Transverse colon (tissue), 4 donors: ENCODE data around the gene GHRH. TPM values are rescaled to one million over a fixed set of nuclear protein-coding genes. Genes with fewer than 3 reads are reported as not detected.

ENCODE experiments used
- DNase-seq: peaks from one replicate; pipeline ENCODE4 v3.0.0-alpha.2; 2019
- H3K27ac ChIP-seq, 4 donors: fragments of 200-600 bp; sonication (generic); 2 replicates each; pipeline ENCODE4 v1.5.1; 2016 to 2018; ENCODE audit warnings: inconsistent platforms in 4 of 4
- H3K27me3 ChIP-seq: fragments of 200-600 bp; sonication (generic); 2 replicates; pipeline ENCODE4 v1.5.1; 2017; ENCODE audit warnings: inconsistent platforms
- H3K36me3 ChIP-seq, 4 donors: fragments of 200-600 bp; sonication (generic); 2 replicates each; pipeline ENCODE4 v1.5.1; 2017 to 2019; ENCODE audit warnings: inconsistent platforms in 4 of 4
- H3K4me1 ChIP-seq, 4 donors: fragments of 200-600 bp; sonication (generic); 2 replicates each; pipeline ENCODE4 v1.5.1; 2017 to 2020; ENCODE audit warnings: inconsistent platforms in 4 of 4
- H3K4me3 ChIP-seq, 4 donors: fragments of 200-600 bp; sonication (generic); 1 replicate in 1 of 4; 2 replicates in 3 of 4; pipeline versions ENCODE4 v1.5.1 to v1.6.1; 2017 to 2019; ENCODE audit warnings: inconsistent platforms in 4 of 4
- H3K9me3 ChIP-seq, 2 donors: fragments of 200-600 bp; sonication (generic); 2 replicates each; pipeline ENCODE4 v1.5.1; 2017 to 2019; ENCODE audit warnings: inconsistent platforms in 2 of 2
- EP300 ChIP-seq: sonication (generic); formaldehyde crosslinking; IDR thresholded peaks from one replicate; pipeline ENCODE4 v1.6.1; 2017; ENCODE audit warnings: antibody characterized with exemption, low read depth
- POLR2A ChIP-seq: fragments of 450-650 bp; IDR thresholded peaks from one replicate; pipeline ENCODE4 v1.6.1; 2016; ENCODE audit warnings: antibody characterized with exemption, mild to moderate bottlenecking, moderate library complexity
- POLR2AphosphoS5 ChIP-seq, 3 donors: sonication (generic); formaldehyde crosslinking; IDR thresholded peaks; one replicate each; pipeline ENCODE4 v1.6.1; 2016; ENCODE audit warnings: antibody characterized with exemption in 3 of 3
- WGBS, 2 donors: methylation state at CpG; one replicate each; pipeline ENCODE4 v1.1.5; 2018; ENCODE audit warnings: low coverage in 1 of 2; 5-methylcytosine and 5-hydroxymethylcytosine counted together
- in situ Hi-C, 4 donors: fragments of 200-750 bp; cut with MboI; loops; one replicate each; pipeline versions ENCODE4 v1.15.0 to v1.15.1; 2017; ENCODE audit warnings: low sequenced_read_pairs in 3 of 4, low pct_ligation_motif_present in 1 of 4, low pct_unique_long_range_greater_than_20kb in 1 of 4
- intact Hi-C: fragments of 100-400 bp; cut with DNase I; formaldehyde crosslinking; loops from one replicate; pipeline ENCODE4 v1.15.1; 2023; ENCODE audit warnings: low total_unique reads
- total RNA-seq, 4 donors: library from RNA; depleted of rRNA; stranded (reverse); fragments of >200 nt; gene quantifications; one replicate each; pipeline ENCODE4 v1.1.0, GENCODE V29; 2016
- TF ChIP-seq, protein P1 (sequence below), 5 experiments: fragments of 200-600 bp in 3 of 5; fragments of 450-650 bp in 2 of 5; sonication (generic) in 3 of 5; IDR thresholded peaks; 1 replicate in 2 of 5; 2 replicates in 3 of 5; pipeline ENCODE4 v1.5.1; 2016 to 2017; ENCODE audit warnings: antibody characterized with exemption in 5 of 5, inconsistent platforms in 3 of 5, mild to moderate bottlenecking in 2 of 5, moderate library complexity in 1 of 5

GHRH gene
- total RNA-seq, 4 donors from 2014 or later, result not detected

DNA sequence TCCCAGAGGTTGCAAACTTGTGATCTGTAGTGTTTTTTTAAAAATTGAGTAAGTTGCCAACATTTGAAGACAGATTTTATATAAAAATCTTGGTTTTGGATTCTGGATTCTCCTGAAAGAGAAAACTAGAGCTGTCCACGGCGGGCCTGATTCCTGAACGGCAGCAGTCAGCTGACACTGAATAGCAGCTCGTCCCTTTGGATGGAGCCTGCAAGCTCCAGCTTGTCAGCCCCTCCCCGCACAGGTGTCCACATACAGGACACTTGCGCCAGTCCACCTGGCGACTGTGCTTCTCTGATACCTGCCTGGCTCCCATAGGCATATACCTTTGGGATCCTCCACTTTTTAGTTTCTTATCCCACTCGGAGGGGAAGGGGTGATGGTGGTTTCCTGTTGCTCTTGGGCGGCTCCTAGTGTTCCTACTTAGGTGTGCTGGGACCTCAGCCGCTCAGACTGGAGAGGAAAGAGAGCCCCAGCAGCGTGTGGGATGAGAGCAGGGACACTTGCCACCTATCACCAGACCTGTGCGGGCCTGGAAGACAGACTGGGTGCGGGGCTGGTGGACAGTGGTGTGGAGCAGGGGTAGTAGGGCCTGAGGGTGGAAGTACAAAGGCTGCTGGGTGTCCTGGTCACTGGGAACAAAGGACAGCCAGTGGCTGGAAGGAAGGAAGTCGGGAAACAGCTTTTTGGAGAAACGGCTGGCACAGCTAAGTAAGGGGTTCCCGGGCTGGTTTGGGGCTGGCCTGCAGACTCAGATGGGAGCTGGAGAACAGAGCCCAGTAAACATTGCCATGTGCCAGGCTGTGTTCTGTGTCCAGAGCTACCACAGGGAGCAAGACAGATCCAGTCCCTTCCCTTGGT, 18.3 kb downstream of the GHRH start:
- no peaks in the 10 kb centered on the region for H3K27me3 ChIP-seq
- no peak overlapping the region for H3K27ac ChIP-seq
- 88 to 92% methylated on average over 3 to 15 of the region's 16 CpGs for WGBS, 2 donors
- H3K4me1 ChIP-seq, result peaks cover 0 to 15% (median 5%) of the 10 kb centered on the region in 4 donors
- no peak for DNase-seq
- no peaks in the 10 kb centered on the region for H3K9me3 ChIP-seq
- no peak overlapping the region for H3K4me3 ChIP-seq
- TF ChIP-seq, protein P1, sequence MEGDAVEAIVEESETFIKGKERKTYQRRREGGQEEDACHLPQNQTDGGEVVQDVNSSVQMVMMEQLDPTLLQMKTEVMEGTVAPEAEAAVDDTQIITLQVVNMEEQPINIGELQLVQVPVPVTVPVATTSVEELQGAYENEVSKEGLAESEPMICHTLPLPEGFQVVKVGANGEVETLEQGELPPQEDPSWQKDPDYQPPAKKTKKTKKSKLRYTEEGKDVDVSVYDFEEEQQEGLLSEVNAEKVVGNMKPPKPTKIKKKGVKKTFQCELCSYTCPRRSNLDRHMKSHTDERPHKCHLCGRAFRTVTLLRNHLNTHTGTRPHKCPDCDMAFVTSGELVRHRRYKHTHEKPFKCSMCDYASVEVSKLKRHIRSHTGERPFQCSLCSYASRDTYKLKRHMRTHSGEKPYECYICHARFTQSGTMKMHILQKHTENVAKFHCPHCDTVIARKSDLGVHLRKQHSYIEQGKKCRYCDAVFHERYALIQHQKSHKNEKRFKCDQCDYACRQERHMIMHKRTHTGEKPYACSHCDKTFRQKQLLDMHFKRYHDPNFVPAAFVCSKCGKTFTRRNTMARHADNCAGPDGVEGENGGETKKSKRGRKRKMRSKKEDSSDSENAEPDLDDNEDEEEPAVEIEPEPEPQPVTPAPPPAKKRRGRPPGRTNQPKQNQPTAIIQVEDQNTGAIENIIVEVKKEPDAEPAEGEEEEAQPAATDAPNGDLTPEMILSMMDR (IDR thresholded peaks at IDR 0.05), result no peak
- TF ChIP-seq EP300, result no peak
- H3K36me3 ChIP-seq, result peaks cover 0 to 24% (median 11%) of the 10 kb centered on the region in 4 donors
- in situ Hi-C loops, result no loop called here
- intact Hi-C loops, result loop anchor here (1.0 kb wide), 1 partner anchor 10 kb away; no protein-coding TSS in a partner anchor

GRCh38 chr20:37242503-37242902, 19.1 kb downstream of the GHRH start:
- in situ Hi-C loops (no loop called here), intact Hi-C loops (no loop called here)
- DNase-seq, result no peak
- H3K27me3 ChIP-seq, result no peaks in the 10 kb centered on the region
- H3K4me1 ChIP-seq, result peaks cover 0 to 15% (median 5%) of the 10 kb centered on the region in 4 donors
- TF ChIP-seq POLR2A (no peak), EP300 (no peak), POLR2AphosphoS5 (IDR thresholded peaks at IDR 0.05) (no peak)
- TF ChIP-seq, protein P1 (IDR thresholded peaks at IDR 0.05), result no peak
- no peak overlapping the region for H3K4me3 ChIP-seq
- peaks cover 0 to 32% (median 13%) of the 10 kb centered on the region in 4 donors for H3K36me3 ChIP-seq
- no peak overlapping the region for H3K27ac ChIP-seq
- no peaks in the 10 kb centered on the region for H3K9me3 ChIP-seq
- WGBS, 2 donors, result 86 to 91% methylated on average over 1 to 4 of the region's 4 CpGs

DNA sequence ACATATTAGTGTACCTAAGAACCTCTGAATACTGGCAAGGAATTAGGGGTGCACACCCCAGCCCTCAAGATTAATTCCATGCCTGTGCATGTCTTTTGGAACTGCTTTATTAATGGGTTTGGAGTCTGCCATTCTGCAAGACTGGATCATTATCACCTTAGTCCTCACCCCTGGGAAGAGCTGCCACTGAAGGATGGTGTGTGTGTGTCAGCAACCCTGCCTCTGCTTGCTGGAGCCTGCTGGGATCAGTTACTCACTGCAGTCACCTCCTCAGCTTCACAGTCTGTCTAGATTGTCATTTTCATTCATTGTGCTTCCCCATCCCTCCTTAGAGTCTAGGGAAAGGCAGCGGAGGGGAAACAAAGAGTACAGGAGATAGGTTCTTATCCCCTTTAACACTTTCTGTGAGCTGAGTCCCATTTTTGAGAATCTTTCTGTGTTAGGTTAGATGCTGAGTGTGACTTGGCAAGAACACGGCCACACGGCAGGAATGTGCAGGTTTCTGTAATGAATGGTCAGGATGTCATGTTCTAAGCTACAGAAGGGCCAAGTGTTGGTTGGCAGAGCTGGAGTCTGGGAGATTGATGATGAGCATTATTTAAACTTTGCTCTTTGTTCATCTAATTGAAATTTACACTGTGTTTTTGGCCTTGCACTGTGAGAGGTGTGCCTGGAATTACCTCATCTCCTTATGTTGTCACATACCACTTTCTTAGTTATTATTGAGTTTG, 21.1 kb downstream of the GHRH start:
- Histone ChIP-seq H3K27me3 (no peaks in the 10 kb centered on the region), H3K4me3 (no peak overlapping the region), H3K4me1 (peaks cover 0 to 15% (median 5%) of the 10 kb centered on the region in 4 donors), H3K9me3 (no peaks in the 10 kb centered on the region), H3K36me3 (peaks cover 0 to 52% (median 19%) of the 10 kb centered on the region in 4 donors), H3K27ac (no peak overlapping the region)
- in situ Hi-C loops, result no loop called here
- 91% methylated on average over 3 of the region's 3 CpGs; no CpG with 5 or more reads in 1 of the 2 donors for WGBS, 2 donors
- no peak for TF ChIP-seq EP300
- TF ChIP-seq, protein P1 (IDR thresholded peaks at IDR 0.05), result no peak
- no peak for TF ChIP-seq POLR2AphosphoS5 (IDR thresholded peaks at IDR 0.05)
- TF ChIP-seq POLR2A, result no peak
- intact Hi-C loops, result no loop called here
- DNase-seq, result no peak

DNA sequence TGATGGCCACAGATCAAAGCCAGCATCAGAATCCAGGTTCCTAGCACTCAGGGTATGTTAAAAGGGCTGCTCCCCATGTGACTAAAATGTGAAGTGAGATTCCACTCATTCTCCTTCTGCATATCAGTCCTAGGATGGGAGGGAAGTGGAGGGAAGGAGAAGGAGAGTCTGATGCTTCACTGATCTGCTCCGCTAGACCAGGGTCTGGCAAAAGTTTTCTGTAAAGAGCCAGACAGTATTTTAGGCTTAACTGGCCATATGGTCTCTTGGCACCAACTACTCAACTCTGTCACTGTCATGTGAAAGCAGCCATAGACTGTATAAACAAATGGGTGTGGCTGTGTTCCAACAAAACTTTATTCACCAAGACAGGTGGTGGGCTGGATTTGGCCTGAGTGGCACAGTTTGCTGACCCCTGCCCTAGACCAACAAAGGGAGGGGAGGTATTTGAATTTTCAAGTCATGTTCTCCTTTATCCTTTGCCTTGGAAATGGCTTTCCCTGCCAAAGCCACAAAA, 22.6 kb downstream of the GHRH start:
- H3K4me3 ChIP-seq, result no peak overlapping the region
- peaks cover 0 to 14% (median 5%) of the 10 kb centered on the region in 4 donors for H3K4me1 ChIP-seq
- in situ Hi-C loops (no loop called here), intact Hi-C loops (no loop called here)
- H3K27me3 ChIP-seq, result no peaks in the 10 kb centered on the region
- H3K27ac ChIP-seq, result peak overlapping the region in 2 of 4 donors; percentile 8 to 55
- no peaks in the 10 kb centered on the region for H3K9me3 ChIP-seq
- DNase-seq, result no peak
- TF ChIP-seq POLR2AphosphoS5 (IDR thresholded peaks at IDR 0.05), result peak in 1 of 3 donors; percentile 32
- TF ChIP-seq, protein P1 (IDR thresholded peaks at IDR 0.05), result no peak
- WGBS, 2 donors, result 68% methylated on average over 1 of the region's 1 CpG; no CpG with 5 or more reads in 1 of the 2 donors
- peaks cover 0 to 67% (median 26%) of the 10 kb centered on the region in 4 donors for H3K36me3 ChIP-seq
